ENCODE measurements around the gene EXOSC5. TPM values are rescaled to one million over a fixed set of nuclear protein-coding genes. Genes with fewer than 3 reads are reported as not detected.

Gene EXOSC5
- total RNA-seq, 1 experiment from 2014 or later: 25.2 TPM

DNA sequence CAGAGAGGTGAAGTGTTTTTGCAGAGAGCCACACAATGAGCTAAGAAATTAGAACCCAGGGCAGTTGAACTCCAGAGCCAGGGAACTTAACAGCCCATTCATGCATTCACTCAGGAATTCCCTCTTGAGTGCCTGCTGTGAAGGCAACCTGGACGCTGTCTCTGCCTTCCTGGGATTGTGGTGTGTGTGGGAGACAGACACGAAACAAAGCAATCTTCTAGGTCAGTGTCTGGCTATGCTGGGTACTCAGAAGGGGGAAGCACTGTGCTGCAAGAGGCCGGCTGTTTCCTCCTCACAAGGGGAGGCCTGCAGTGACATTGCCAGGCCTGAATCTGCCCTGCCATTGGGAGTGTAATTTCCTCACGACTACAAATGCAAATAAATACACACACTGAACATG, 10.1 kb upstream of the EXOSC5 start:
- in situ Hi-C loops (cut with HindIII; ENCODE audit: low pct_unique_long_range_greater_than_20kb, low sequenced_read_pairs): no loop called here
- H3K36me3 ChIP-seq (ENCODE audit: control insufficient read depth, insufficient read depth, low read length): no peaks in the 10 kb centered on the region
- ATAC-seq: no peak
- ChIA-PET POLR2A (no interaction called here), CTCF (no interaction called here)
- TF ChIP-seq, protein P1, sequence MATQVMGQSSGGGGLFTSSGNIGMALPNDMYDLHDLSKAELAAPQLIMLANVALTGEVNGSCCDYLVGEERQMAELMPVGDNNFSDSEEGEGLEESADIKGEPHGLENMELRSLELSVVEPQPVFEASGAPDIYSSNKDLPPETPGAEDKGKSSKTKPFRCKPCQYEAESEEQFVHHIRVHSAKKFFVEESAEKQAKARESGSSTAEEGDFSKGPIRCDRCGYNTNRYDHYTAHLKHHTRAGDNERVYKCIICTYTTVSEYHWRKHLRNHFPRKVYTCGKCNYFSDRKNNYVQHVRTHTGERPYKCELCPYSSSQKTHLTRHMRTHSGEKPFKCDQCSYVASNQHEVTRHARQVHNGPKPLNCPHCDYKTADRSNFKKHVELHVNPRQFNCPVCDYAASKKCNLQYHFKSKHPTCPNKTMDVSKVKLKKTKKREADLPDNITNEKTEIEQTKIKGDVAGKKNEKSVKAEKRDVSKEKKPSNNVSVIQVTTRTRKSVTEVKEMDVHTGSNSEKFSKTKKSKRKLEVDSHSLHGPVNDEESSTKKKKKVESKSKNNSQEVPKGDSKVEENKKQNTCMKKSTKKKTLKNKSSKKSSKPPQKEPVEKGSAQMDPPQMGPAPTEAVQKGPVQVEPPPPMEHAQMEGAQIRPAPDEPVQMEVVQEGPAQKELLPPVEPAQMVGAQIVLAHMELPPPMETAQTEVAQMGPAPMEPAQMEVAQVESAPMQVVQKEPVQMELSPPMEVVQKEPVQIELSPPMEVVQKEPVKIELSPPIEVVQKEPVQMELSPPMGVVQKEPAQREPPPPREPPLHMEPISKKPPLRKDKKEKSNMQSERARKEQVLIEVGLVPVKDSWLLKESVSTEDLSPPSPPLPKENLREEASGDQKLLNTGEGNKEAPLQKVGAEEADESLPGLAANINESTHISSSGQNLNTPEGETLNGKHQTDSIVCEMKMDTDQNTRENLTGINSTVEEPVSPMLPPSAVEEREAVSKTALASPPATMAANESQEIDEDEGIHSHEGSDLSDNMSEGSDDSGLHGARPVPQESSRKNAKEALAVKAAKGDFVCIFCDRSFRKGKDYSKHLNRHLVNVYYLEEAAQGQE (IDR thresholded peaks at IDR 0.05; ENCODE audit: insufficient read depth in 1 of 2, low read depth in 2 of 2, low read length in 1 of 2): no peak
- TF ChIP-seq TCF7L2 (IDR thresholded peaks at IDR 0.05; ENCODE audit: low read depth, low read length) (no peak), POLR2AphosphoS5 (IDR thresholded peaks at IDR 0.05; ENCODE audit: low read depth, low read length) (no peak), SIN3A (IDR thresholded peaks at IDR 0.05; ENCODE audit: borderline replicate concordance, insufficient read depth, low read depth, low read length) (no peak)
- TF ChIP-seq, protein P2, sequence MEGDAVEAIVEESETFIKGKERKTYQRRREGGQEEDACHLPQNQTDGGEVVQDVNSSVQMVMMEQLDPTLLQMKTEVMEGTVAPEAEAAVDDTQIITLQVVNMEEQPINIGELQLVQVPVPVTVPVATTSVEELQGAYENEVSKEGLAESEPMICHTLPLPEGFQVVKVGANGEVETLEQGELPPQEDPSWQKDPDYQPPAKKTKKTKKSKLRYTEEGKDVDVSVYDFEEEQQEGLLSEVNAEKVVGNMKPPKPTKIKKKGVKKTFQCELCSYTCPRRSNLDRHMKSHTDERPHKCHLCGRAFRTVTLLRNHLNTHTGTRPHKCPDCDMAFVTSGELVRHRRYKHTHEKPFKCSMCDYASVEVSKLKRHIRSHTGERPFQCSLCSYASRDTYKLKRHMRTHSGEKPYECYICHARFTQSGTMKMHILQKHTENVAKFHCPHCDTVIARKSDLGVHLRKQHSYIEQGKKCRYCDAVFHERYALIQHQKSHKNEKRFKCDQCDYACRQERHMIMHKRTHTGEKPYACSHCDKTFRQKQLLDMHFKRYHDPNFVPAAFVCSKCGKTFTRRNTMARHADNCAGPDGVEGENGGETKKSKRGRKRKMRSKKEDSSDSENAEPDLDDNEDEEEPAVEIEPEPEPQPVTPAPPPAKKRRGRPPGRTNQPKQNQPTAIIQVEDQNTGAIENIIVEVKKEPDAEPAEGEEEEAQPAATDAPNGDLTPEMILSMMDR (IDR thresholded peaks at IDR 0.05): no peak
- intact Hi-C loops (cut with micrococcal nuclease; ENCODE audit: unreplicated experiment): no loop called here
- H3K9me3 ChIP-seq (ENCODE audit: control insufficient read depth, insufficient read depth, low read depth, low read length): no peaks in the 10 kb centered on the region
- H3K27ac ChIP-seq (ENCODE audit: low read length): no peak overlapping the region
- no peaks in the 10 kb centered on the region for H3K27me3 ChIP-seq (ENCODE audit: control insufficient read depth, insufficient read depth, low read length)
- no TSS peak for BruUV-seq (replicated peaks)
- no peaks in the 10 kb centered on the region for H3K4me1 ChIP-seq (ENCODE audit: control insufficient read depth, insufficient read depth, low read length)
- H3K4me3 ChIP-seq (ENCODE audit: low read depth in 2 of 2, low read length in 2 of 2): no peak overlapping the region
- DNase-seq (ENCODE audit: low read depth, low spot score): no peak

DNA sequence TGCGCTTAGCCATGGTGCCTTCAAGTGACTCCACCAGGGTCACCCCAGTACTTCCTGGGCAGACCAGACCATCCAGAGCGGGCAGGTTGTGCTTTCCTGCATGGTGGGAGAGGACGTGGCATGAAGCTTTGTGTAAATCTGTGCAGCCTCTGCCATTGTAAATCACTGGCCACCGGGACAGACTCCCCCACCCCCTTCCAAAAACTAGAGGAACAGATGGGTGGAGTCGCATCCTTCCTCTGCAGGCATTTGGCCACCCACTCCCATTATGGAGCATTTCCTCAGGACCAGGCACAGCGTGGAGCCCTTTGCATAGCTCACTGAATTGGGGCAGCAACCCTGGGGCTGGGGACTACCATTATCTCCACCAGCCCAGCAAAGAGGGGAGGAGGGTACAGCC, 8.6 kb upstream of the EXOSC5 start:
- Histone ChIP-seq H3K4me1 (ENCODE audit: control insufficient read depth, insufficient read depth, low read length) (no peaks in the 10 kb centered on the region), H3K36me3 (ENCODE audit: control insufficient read depth, insufficient read depth, low read length) (no peaks in the 10 kb centered on the region), H3K27me3 (ENCODE audit: control insufficient read depth, insufficient read depth, low read length) (no peaks in the 10 kb centered on the region), H3K9me3 (ENCODE audit: control insufficient read depth, insufficient read depth, low read depth, low read length) (no peaks in the 10 kb centered on the region), H3K27ac (ENCODE audit: low read length) (no peak overlapping the region), H3K4me3 (ENCODE audit: low read depth in 2 of 2, low read length in 2 of 2) (no peak overlapping the region)
- ChIA-PET CTCF (no interaction called here), POLR2A (no interaction called here)
- intact Hi-C loops (cut with micrococcal nuclease; ENCODE audit: unreplicated experiment): no loop called here
- ATAC-seq: no peak
- no TSS peak for BruUV-seq (replicated peaks)
- DNase-seq (ENCODE audit: low read depth, low spot score): no peak
- in situ Hi-C loops (cut with HindIII; ENCODE audit: low pct_unique_long_range_greater_than_20kb, low sequenced_read_pairs): no loop called here
- no peak for TF ChIP-seq SIN3A (IDR thresholded peaks at IDR 0.05; ENCODE audit: borderline replicate concordance, insufficient read depth, low read depth, low read length)
- no peak for TF ChIP-seq TCF7L2 (IDR thresholded peaks at IDR 0.05; ENCODE audit: low read depth, low read length)
- TF ChIP-seq, protein P1 (IDR thresholded peaks at IDR 0.05; ENCODE audit: insufficient read depth in 1 of 2, low read depth in 2 of 2, low read length in 1 of 2): no peak
- TF ChIP-seq, protein P2 (IDR thresholded peaks at IDR 0.05): no peak
- no peak for TF ChIP-seq POLR2AphosphoS5 (IDR thresholded peaks at IDR 0.05; ENCODE audit: low read depth, low read length)

All from Panc1 (cell line).